GM18499 (cell line): ENCODE results near the gene GPRC5C.
"Not testable (repeated sequence)": the region's sequence is repeated elsewhere in the genome, so short reads cannot be mapped to it uniquely, and the experiment has no call there.

Experiments used
- ATAC-seq: cut with Tn5 transposase; IDR thresholded peaks from one replicate; pipeline ENCODE4 v1.9.1; 2021; ENCODE audit warnings: moderate number of reproducible peaks; ENCODE audit not compliant: insufficient read depth, unreplicated experiment

Gene GPRC5C

GRCh38 chr17:74404789-74405188 lies 27.1 kb upstream of the GPRC5C start:
- no peak for ATAC-seq

- ATAC-seq, result not testable (repeated sequence)
Measured at GRCh38 chr17:74405311-74405710, 26.6 kb upstream of the GPRC5C start.

- ATAC-seq, result no peak
Measured at GRCh38 chr17:74407384-74407783, 24.5 kb upstream of the GPRC5C start.

GRCh38 chr17:74408262-74408661 lies 23.6 kb upstream of the GPRC5C start:
- no peak for ATAC-seq

- ATAC-seq, result no peak
Measured at GRCh38 chr17:74408815-74409214, 23.1 kb upstream of the GPRC5C start.

- ATAC-seq, result no peak
Measured at GRCh38 chr17:74410001-74410443, 21.9 kb upstream of the GPRC5C start.

- no peak for ATAC-seq
Measured at GRCh38 chr17:74412581-74412980, 19.3 kb upstream of the GPRC5C start.

- ATAC-seq, result no peak
Measured at GRCh38 chr17:74413491-74413890, 18.4 kb upstream of the GPRC5C start.

- no peak for ATAC-seq
Measured at GRCh38 chr17:74414510-74414909, 17.4 kb upstream of the GPRC5C start.

- ATAC-seq, result no peak
Measured at GRCh38 chr17:74415608-74416396, 16.1 kb upstream of the GPRC5C start.

GRCh38 chr17:74417178-74418045 lies 14.5 kb upstream of the GPRC5C start:
- no peak for ATAC-seq

- ATAC-seq, result no peak
Measured at GRCh38 chr17:74419928-74420411, 11.9 kb upstream of the GPRC5C start.

GRCh38 chr17:74424117-74424516 lies 7.8 kb upstream of the GPRC5C start:
- no peak for ATAC-seq

- ATAC-seq, result no peak
Measured at GRCh38 chr17:74424657-74425056, 7.2 kb upstream of the GPRC5C start.

GRCh38 chr17:74426551-74427047 lies 5.3 kb upstream of the GPRC5C start:
- ATAC-seq, result no peak

GRCh38 chr17:74427048-74427762 lies 4.7 kb upstream of the GPRC5C start:
- ATAC-seq, result no peak

GRCh38 chr17:74427763-74428153 lies 4.1 kb upstream of the GPRC5C start:
- no peak for ATAC-seq

GRCh38 chr17:74429604-74430384 lies 2.1 kb upstream of the GPRC5C start:
- no peak for ATAC-seq

- ATAC-seq, result no peak
Measured at GRCh38 chr17:74430385-74430705, 1.5 kb upstream of the GPRC5C start.
